ENCODE measurements around the gene EXPH5. TPM values are rescaled to one million over a fixed set of nuclear protein-coding genes. Genes with fewer than 3 reads are reported as not detected.

The EXPH5 gene
- total RNA-seq, 1 experiment from 2014 or later: 0.12 TPM

GRCh38 chr11:108562746-108563581, 30.6 kb downstream of the EXPH5 start:
- DNase-seq (ENCODE audit: low read depth): no peak

- no peak for DNase-seq (ENCODE audit: low read depth)
Measured at GRCh38 chr11:108561535-108561991, 32.0 kb downstream of the EXPH5 start.

GRCh38 chr11:108559904-108560303, 33.7 kb downstream of the EXPH5 start:
- no peak for DNase-seq (ENCODE audit: low read depth)

DNA sequence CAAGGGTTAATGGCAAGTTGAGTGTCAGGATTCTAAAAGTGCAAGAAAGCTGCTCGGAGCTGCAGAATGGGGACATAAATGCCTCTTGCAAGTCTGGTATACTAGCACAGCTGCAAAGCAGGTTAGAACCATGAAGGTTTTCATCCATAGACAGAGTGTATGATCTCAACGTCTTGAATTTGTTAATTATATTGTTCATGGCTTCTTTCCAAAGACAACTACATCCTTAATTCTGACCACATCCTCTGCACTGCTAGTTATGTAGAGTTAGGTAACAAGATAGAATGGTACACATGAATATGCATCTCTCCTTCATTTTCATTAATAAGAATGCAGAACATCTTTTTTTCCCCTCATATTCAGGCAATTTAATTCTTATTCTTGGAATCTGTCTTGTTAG, 34.2 kb downstream of the EXPH5 start:
- DNase-seq (ENCODE audit: low read depth): peak; percentile 44

DNA sequence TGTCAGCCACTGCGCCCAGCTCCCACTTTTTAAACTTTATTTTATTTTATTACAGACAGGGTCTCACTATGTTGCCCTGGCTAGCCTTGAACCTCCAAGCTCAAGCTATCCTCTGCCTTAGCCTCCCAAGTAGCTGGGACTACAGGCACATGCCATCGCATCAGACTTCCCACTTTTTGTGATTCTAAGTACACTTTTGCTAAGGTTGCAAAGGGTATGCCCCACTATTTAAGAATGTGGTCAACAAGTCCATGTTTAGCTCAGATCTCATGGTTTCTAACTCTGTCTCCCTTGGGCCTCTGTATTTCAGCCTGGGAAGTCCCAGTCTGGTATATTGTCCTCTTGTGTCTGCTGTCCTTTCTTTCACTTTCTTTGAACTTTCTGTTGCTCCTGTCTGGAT, 35.3 kb downstream of the EXPH5 start:
- no peak for DNase-seq (ENCODE audit: low read depth)

GRCh38 chr11:108556019-108556418, 37.5 kb downstream of the EXPH5 start:
- DNase-seq (ENCODE audit: low read depth): no peak

DNA sequence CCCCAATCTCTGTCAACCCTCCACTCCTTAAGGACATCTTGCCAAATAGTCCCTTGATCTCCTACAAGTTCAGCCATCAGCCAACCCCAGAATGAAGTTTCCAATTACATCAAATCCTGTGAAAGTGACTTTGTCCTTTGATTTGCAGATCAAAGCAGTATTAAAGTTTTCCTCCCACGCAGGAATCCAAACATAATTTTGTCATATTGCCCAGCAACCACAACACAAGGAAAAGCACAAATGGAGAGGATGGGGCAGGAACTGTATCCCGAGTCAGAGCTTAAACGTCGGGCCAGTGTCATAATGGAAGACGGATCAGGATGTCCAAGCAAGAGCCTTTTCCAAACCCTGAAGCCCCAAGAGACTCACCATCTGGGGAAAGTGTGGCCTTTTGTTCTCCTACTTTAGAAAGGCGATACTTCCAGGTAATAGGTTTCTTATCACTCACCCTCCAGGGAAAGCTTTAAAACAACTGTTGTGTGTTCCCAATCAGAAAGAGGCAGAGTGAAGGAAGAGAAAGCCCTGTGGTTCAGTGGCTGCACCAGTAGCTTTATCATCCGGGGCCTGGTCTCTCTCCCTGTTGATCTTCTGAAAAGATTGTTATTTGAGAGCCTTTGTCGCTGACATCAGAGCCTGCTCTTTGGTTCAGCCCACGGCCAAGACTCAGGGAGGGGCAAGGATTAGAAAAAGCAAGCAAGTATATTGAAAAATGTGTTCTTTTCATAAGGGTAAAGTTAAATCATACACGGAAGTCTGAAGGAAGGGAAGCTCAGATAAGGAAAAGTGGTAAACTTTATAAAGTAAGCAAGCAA, 41.7 kb downstream of the EXPH5 start:
- no peak for DNase-seq (ENCODE audit: low read depth)

DNA sequence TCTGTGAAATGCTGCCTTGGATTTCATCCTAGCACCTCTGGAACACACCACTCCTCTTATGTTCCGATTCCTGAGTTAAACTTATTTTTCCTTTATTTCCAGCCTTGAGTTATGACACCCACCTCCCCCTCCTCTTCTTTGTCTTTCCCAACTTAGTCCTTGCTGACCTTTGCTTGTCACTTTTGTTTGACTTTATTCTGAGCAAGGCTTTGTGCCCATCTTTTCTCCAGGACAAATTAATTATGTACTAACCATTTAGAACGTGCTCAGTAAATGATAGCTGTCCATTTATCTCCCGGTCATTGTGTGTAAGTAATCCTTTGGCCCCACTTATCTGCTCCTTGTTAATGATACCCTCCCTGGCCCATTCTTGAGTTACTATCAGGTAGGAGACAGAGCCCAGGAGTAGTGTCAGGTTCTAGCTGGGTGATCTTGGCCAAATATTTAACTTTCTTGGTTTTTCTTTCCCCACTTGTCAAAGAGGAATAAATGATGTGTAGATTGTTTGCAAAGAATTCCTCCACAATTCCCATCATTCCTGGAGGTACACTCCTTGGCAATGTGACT, 44.2 kb downstream of the EXPH5 start:
- no peak for DNase-seq (ENCODE audit: low read depth)

GRCh38 chr11:108545909-108546501, 47.6 kb downstream of the EXPH5 start:
- no peak for DNase-seq (ENCODE audit: low read depth)

- DNase-seq (ENCODE audit: low read depth): no peak
Measured at GRCh38 chr11:108543316-108543964, 50.1 kb downstream of the EXPH5 start.

- no peak for DNase-seq (ENCODE audit: low read depth)
Measured at GRCh38 chr11:108541531-108541930, 52.0 kb downstream of the EXPH5 start.

GRCh38 chr11:108538502-108538901, 55.1 kb downstream of the EXPH5 start:
- no peak for DNase-seq (ENCODE audit: low read depth)

DNA sequence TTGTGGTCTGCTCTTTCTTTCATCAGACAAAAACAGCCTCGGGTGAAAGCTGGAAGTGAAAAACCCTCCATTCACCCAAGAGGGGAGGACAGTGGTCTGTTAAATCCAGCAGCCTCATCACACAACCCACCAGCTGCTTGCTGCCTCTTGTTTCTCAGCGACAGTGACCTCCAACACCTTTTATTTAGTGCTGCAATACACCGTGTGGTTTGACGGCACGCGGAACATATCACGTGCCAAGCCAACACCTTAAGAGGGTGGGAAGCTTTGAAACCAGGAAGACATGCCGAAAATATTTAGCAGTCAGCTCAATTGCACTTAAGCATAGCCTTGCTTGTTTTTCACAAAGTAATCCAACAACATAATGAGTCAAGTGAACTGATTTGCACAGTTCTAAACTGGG, 55.5 kb downstream of the EXPH5 start:
- peak; percentile 12 for DNase-seq (ENCODE audit: low read depth)

GRCh38 chr11:108536783-108537182, 56.8 kb downstream of the EXPH5 start:
- DNase-seq (ENCODE audit: low read depth): no peak

- DNase-seq (ENCODE audit: low read depth): no peak
Measured at GRCh38 chr11:108535384-108535955, 58.1 kb downstream of the EXPH5 start.

DNA sequence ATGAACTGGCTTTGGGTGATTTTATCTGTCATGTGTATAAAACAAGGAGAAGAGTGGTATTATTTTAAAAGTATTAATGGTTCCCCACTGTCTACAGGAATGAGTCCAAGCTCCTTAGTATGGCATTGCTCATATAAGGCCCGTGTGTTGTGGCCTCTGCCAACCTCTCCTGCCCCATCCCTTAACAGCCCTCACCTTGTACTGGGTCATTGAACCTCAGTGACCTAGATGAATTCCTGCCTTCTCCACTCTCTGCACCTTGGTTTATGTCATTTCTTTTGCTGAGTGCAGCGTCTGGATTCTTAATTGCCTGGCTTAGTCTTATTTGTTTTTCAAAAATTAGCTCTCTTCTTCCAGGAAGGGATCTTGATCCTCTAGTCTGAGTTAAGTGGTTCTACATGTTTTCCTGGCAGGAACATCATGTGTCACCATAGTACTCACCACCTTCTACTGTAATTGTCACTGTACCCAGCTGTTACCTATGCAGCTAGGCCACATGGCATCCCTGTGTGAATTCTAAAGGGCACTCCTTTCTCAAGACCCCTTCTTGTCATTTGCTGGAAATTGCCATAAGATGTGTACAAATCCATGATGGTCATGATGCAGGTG, 59.2 kb downstream of the EXPH5 start:
- DNase-seq (ENCODE audit: low read depth): no peak

DNA sequence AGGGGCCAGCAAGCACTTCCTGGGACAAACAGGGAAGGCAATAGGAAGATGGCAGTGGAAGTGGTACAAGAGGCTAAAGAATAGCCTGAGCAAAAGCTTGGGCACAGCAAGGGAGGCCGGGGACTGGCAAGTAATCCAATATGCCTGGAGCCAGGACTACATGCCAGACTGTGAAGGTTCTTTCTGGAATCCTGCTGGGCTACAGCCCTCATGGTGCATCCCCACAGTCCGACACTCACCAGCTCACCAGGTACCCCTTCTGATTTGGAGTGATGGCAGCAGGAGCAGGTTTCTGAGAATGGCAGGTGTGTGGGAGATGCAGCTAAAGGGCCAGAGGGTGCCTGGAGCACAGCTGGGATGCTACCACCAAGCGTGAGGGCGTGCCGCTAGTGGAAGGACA, 63.1 kb downstream of the EXPH5 start:
- DNase-seq (ENCODE audit: low read depth): no peak

DNA sequence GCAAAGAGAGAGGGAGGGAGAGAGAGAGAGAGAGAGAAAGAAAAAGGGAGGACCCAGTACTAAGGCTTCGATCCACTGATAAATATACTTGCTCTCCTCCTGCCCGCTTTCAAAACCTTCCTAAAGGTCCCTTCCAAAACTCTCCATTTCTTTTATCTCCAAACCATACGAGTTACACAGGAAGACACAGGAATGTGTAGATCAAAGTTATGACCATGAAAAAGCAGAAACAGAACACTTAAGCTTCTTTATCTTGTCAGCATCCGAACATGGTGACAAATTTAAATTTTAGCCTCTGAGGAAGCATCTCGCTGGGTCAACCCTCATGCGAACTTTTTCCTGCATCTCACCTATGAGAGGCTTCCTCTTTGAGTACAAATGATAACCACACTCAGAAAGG, 66.2 kb downstream of the EXPH5 start:
- no peak for DNase-seq (ENCODE audit: low read depth)

DNA sequence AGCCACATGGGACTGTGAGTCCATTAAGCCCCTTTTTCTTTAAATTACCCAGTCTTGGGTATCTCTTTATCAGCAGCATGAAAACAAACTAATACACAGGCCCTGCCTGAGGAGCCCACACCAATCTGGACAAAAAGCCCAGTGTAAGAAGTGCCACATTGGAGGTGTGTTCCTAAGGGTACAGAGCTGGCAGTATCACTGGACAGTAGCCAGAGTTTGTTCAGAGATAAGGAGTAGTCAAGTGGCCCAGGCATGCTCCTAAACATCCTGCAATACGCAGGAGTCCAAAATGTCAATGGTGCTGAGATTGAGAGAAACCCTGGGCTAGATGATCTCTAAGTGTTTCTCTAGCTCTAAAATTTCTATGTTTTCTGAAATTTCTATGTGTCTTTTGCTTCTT, 68.4 kb downstream of the EXPH5 start:
- DNase-seq (ENCODE audit: low read depth): no peak

DNA sequence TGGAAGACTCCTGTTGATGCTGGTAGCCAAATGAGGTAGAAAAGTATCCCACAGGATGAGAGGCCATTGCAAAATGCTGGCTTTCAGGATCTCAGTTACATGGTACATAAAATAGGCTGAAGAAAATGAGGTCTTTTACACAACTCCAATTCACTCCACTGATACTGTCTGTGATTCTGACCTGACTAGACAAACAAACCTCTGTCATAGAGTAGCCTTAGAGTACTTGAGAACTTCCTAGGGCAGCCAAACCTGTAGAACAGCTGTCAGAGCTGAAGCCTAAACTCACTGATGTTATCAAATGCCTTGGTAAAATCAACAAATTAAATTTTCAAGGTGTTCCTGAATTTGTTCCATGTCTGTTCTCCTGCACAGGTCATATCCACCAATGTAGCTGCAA, 69.1 kb downstream of the EXPH5 start:
- DNase-seq (ENCODE audit: low read depth): no peak

DNA sequence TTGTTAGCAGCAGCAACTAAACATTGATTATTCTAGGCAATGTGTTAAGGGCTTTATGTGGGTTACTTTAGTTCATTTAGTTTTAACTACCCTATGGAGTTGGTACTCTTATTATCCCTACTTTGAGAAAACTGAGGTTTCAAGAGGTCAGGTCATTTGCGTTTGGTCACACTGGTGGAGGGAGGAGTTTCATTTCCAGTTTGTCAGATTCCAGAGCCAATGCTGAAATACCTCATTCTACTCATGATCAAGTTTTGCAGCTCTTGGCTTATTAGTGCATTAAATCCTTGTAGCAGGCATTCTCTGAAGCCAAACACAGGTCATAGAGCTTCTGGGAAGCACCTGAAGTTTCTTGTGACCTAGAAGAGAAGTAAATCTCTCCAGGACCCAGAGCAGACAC, 71.2 kb downstream of the EXPH5 start:
- no peak for DNase-seq (ENCODE audit: low read depth)
